Calu3 (cell line): ENCODE data around the gene CHEK2. TPM values are rescaled to one million over a fixed set of nuclear protein-coding genes. Genes with fewer than 3 reads are reported as not detected.
"Not testable (repeated sequence)": the region's sequence is repeated elsewhere in the genome, so short reads cannot be mapped to it uniquely, and the experiment has no call there.

ENCODE experiments used
- BruUV-seq: library from RNA; stranded (reverse); fragments of 400-500 nt; replicated peaks from 2 replicates; lab custom pipeline; 2021; lab: Mats Ljungman, UMichigan
- CTCF ChIA-PET: fragments of 300-600 bp; sonication (Branson Sonifier 250); formaldehyde crosslinking; loops from one replicate; lab custom pipeline; 2022; ENCODE audit warnings: antibody characterized with exemption; lab: Charles Lee
- DNase-seq: peaks from one replicate; pipeline ENCODE4 v3.0.0; 2022
- H3K27ac Mint-ChIP-seq: one replicate; pipeline ENCODE4 v1.8.0; 2022; ENCODE audit warnings: mixed read lengths; ENCODE audit not compliant: unreplicated experiment
- H3K27me3 Mint-ChIP-seq: one replicate; pipeline ENCODE4 v1.8.0; 2022; ENCODE audit warnings: mixed read lengths; ENCODE audit not compliant: unreplicated experiment
- H3K36me3 Mint-ChIP-seq: one replicate; pipeline ENCODE4 v1.8.0; 2022; ENCODE audit warnings: mild to moderate bottlenecking, moderate library complexity, mixed read lengths; ENCODE audit not compliant: insufficient read depth, unreplicated experiment
- H3K4me1 Mint-ChIP-seq: one replicate; pipeline ENCODE4 v1.8.0; 2022; ENCODE audit warnings: mild to moderate bottlenecking, low read depth, mixed read lengths; ENCODE audit not compliant: unreplicated experiment
- H3K4me3 Mint-ChIP-seq: one replicate; pipeline ENCODE4 v1.8.0; 2022; ENCODE audit warnings: mild to moderate bottlenecking, low read depth, moderate library complexity, mixed read lengths; ENCODE audit not compliant: unreplicated experiment
- H3K9me3 Mint-ChIP-seq: one replicate; pipeline ENCODE4 v1.8.0; 2022; ENCODE audit warnings: low read depth, mixed read lengths; ENCODE audit not compliant: unreplicated experiment
- intact Hi-C: fragments of 100-400 bp; cut with micrococcal nuclease; formaldehyde crosslinking; loops from one replicate; pipeline ENCODE4 v1.10.0; 2022; ENCODE audit not compliant: unreplicated experiment
- total RNA-seq: library from RNA; stranded (reverse); gene quantifications from 2 replicates; pipeline ENCODE4 v1.2.3, GENCODE V29; 2022
- TF ChIP-seq, protein P1 (sequence below): fragments of 200-600 bp; IDR thresholded peaks from one replicate; pipeline ENCODE4 v1.8.0; 2022; ENCODE audit warnings: antibody characterized with exemption; ENCODE audit not compliant: unreplicated experiment

The CHEK2 gene
- total RNA-seq, 1 experiment from 2014 or later: 27.0 TPM

DNA sequence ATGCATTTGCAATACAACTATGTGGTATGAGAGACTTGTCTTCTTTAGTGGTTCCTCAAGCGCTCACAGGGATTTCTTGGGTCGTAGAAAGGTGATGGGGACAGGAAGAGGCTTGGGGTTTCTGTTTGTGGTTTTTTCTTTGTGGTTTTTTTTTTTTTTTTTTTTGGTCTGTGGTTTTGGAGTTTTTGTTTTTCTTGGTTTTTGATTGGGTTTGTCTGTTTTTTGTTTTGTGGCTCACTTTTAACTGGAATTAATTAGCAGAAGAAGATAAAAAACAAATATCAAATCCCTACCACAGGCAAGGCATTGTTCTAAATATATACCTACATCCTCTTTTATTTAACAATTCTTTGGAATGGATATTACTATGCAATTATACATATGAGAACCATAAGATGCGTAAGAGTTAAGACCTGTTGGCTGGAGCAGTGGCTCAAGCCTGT lies 67.5 kb downstream of the CHEK2 start:
- TF ChIP-seq, protein P1, sequence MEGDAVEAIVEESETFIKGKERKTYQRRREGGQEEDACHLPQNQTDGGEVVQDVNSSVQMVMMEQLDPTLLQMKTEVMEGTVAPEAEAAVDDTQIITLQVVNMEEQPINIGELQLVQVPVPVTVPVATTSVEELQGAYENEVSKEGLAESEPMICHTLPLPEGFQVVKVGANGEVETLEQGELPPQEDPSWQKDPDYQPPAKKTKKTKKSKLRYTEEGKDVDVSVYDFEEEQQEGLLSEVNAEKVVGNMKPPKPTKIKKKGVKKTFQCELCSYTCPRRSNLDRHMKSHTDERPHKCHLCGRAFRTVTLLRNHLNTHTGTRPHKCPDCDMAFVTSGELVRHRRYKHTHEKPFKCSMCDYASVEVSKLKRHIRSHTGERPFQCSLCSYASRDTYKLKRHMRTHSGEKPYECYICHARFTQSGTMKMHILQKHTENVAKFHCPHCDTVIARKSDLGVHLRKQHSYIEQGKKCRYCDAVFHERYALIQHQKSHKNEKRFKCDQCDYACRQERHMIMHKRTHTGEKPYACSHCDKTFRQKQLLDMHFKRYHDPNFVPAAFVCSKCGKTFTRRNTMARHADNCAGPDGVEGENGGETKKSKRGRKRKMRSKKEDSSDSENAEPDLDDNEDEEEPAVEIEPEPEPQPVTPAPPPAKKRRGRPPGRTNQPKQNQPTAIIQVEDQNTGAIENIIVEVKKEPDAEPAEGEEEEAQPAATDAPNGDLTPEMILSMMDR: no peak
- H3K9me3 Mint-ChIP-seq: no peaks in the 10 kb centered on the region
- intact Hi-C loops: no loop called here
- DNase-seq: peak; percentile 9
- H3K4me1 Mint-ChIP-seq: peaks cover 16% of the 10 kb centered on the region
- H3K36me3 Mint-ChIP-seq: peaks cover 3% of the 10 kb centered on the region
- no peak overlapping the region for H3K4me3 Mint-ChIP-seq
- no peaks in the 10 kb centered on the region for H3K27me3 Mint-ChIP-seq
- peak overlapping the region; percentile 19 for H3K27ac Mint-ChIP-seq
- no TSS peak for BruUV-seq
- CTCF ChIA-PET: no interaction called here

DNA sequence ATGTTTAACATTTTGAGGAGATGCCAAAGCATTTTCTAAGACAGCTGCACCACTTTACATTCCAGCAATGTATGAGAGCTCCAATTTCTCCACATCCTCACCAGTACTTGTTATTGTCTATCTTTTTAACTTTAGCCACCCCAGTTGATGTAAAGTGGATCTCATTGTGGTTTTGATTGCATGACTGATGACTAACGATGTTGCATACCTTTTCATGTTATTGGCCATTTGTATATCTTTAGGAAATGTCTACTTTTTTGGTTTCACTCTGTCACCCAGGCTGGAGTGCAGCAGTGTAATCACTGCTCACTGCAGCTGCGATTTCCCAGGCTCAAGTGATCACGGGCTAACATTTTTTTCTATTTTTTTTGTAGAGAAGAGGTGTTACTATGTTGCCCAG lies 70.9 kb downstream of the CHEK2 start:
- no peaks in the 10 kb centered on the region for H3K9me3 Mint-ChIP-seq
- H3K36me3 Mint-ChIP-seq: no peaks in the 10 kb centered on the region
- no peak overlapping the region for H3K4me3 Mint-ChIP-seq
- DNase-seq: no peak
- no peak overlapping the region for H3K27ac Mint-ChIP-seq
- no peaks in the 10 kb centered on the region for H3K27me3 Mint-ChIP-seq
- intact Hi-C loops: no loop called here
- TF ChIP-seq, protein P1: no peak
- CTCF ChIA-PET: no interaction called here
- H3K4me1 Mint-ChIP-seq: peaks cover 9% of the 10 kb centered on the region
- no TSS peak for BruUV-seq

DNA sequence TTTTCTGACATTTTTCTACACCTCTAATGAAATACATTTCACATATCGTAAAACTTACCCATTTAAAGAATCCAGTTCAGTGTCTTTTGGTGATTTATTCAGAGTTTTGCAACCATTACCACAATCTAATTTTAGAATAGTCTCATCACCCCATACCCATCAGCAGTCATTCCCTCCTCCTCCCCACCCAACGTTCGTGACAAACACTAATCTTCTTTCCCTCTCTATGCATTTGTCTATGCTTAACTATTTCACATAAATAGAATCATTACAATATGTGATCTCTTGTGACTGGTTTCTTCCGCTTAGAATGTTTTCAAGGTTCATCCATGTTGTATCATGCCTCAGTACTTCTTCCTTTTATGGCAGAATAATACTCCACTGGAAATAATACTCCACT lies 71.5 kb downstream of the CHEK2 start:
- TF ChIP-seq, protein P1: no peak
- no peaks in the 10 kb centered on the region for H3K27me3 Mint-ChIP-seq
- no peaks in the 10 kb centered on the region for H3K36me3 Mint-ChIP-seq
- CTCF ChIA-PET: no interaction called here
- no peak overlapping the region for H3K4me3 Mint-ChIP-seq
- H3K27ac Mint-ChIP-seq: no peak overlapping the region
- intact Hi-C loops: no loop called here
- BruUV-seq: no TSS peak
- no peak for DNase-seq
- H3K9me3 Mint-ChIP-seq: no peaks in the 10 kb centered on the region
- H3K4me1 Mint-ChIP-seq: peaks cover 9% of the 10 kb centered on the region

DNA sequence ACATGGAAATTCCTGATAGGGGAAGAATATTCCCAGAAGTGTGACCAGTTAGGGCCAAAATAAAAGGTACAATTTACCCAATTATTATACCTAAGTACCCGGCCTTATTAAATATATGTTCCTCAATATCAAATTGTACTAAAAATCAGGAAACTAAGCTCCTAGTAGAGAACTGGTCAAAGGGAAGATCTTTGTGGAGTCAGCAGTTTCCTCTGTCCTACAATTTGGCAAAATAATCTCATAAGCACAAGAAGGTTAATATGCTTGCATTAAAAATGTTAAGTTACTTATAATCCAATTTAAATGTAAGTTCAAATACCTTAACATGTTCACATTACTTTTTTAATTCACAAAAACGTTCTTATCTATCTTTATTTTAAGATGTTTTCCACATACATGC lies 72.2 kb downstream of the CHEK2 start:
- Mint-ChIP-seq H3K27ac (no peak overlapping the region), H3K27me3 (no peaks in the 10 kb centered on the region), H3K4me3 (no peak overlapping the region), H3K9me3 (no peaks in the 10 kb centered on the region), H3K4me1 (peaks cover 8% of the 10 kb centered on the region), H3K36me3 (no peaks in the 10 kb centered on the region)
- no peak for DNase-seq
- BruUV-seq: no TSS peak
- CTCF ChIA-PET: no interaction called here
- TF ChIP-seq, protein P1: no peak
- intact Hi-C loops: no loop called here

DNA sequence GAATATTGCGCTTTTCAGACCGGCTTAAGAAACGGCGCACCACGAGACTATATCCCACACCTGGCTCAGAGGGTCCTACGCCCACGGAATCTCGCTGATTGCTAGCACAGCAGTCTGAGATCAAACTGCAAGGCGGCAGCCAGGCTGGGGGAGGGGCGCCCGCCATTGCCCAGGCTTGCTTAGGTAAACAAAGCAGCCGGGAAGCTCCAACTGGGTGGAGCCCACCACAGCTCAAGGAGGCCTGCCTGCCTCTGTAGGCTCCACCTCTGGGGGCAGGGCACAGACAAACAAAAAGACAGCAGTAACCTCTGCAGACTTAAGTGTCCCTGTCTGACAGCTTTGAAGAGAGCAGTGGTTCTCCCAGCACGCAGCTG lies 78.1 kb downstream of the CHEK2 start:
- intact Hi-C loops, H3K4me1 Mint-ChIP-seq, H3K36me3 Mint-ChIP-seq, H3K27me3 Mint-ChIP-seq, H3K27ac Mint-ChIP-seq, H3K9me3 Mint-ChIP-seq, CTCF ChIA-PET, BruUV-seq, H3K4me3 Mint-ChIP-seq, DNase-seq: not testable (repeated sequence)
